MV-4-11 (cell line): ENCODE results near the gene MOB1B.
"Not testable (repeated sequence)": the region's sequence is repeated elsewhere in the genome, so short reads cannot be mapped to it uniquely, and the experiment has no call there.

Experiments used
- DNase-seq: peaks from one replicate; lab custom pipeline; 2025; lab: John Stamatoyannopoulos, UW

MOB1B gene

DNA sequence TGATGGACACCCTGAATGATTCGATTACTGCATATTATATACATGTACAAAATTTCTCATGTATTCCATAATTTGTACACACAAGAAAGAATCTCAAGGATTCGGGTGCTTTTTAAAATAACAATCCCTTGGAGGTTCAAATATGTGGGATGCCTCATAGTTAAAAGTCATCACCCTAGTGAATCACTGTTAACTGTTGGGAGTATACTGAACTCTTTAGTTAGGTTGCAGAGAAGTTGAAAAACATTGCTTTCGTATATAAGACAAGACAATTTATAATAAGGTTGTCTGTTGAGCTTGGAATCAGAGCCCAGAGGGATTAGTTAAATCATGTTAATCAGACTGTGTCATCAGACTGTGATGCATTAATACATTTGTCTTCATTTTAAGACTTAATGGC lies 106.9 kb downstream of the MOB1B start:
- DNase-seq = no peak

- peak; percentile 48 for DNase-seq
Observed at GRCh38 chr4:71009890-71010588, 107.9 kb downstream of the MOB1B start.

GRCh38 chr4:71011451-71011850 lies 109.3 kb downstream of the MOB1B start:
- no peak for DNase-seq

GRCh38 chr4:71017391-71017790 lies 115.2 kb downstream of the MOB1B start:
- not testable (repeated sequence) for DNase-seq

GRCh38 chr4:71020611-71021010 lies 118.4 kb downstream of the MOB1B start:
- no peak for DNase-seq

- no peak for DNase-seq
Observed at GRCh38 chr4:71025654-71026053, 123.5 kb downstream of the MOB1B start.

DNA sequence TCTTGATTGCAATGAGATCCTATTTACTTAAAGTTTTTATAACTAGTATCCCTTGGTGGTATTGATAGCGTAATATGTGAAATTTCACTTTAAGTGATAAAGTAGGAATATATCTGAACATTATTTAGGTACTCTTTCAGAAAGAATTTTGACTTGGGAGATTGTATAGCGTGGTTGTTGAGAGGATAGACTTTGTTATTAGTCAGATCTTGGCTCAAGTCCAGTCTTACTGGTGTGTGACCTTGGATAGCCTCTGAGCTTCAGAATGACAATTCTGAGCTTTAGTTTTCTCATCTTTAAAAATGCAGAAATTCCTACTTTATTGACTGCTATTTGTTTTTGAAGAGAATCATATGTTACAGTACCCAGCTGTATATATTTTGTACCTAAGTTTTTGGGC lies 123.9 kb downstream of the MOB1B start:
- peak; percentile 25 for DNase-seq

GRCh38 chr4:71027611-71028010 lies 125.4 kb downstream of the MOB1B start:
- DNase-seq = no peak

DNA sequence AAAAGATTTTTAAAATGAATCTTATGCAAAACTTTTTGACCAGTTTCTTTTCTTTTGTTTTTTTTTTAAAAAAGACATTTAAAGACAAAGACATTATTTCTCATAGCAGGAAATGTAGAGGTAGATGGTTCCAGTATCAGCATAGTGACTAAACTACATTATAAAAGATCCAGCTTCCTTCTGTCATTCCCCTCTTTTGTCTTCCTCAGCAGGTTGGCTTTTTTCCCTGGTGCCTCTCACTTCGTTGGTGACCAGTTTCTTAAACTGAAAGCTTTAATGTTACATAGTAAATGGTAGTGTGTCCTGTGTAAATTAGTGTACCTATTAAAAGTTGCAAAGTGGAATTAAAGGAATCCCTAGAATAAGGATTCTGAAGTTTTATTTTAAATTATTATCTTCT lies 127.3 kb downstream of the MOB1B start:
- DNase-seq = no peak

- DNase-seq = not testable (repeated sequence)
Observed at GRCh38 chr4:71032106-71032505, 129.9 kb downstream of the MOB1B start.
